PC-9 (cell line): ENCODE measurements around the gene VPS13A.

ENCODE experiments used
- EZH2 ChIP-seq: fragments of 200-600 bp; sonication (generic); IDR thresholded peaks from 2 replicates; pipeline ENCODE4 v1.8.0; 2017; ENCODE audit warnings: antibody characterized with exemption, low read depth
- TF ChIP-seq, protein P1 (sequence below): fragments of 200-600 bp; sonication (generic); conservative IDR thresholded peaks from 2 replicates; pipeline ENCODE4 v1.6.1; 2017; ENCODE audit warnings: mixed run types, antibody characterized with exemption, mild to moderate bottlenecking, moderate library complexity

GRCh38 chr9:77391834-77392233, 214.5 kb downstream of the VPS13A start:
- TF ChIP-seq, protein P1, sequence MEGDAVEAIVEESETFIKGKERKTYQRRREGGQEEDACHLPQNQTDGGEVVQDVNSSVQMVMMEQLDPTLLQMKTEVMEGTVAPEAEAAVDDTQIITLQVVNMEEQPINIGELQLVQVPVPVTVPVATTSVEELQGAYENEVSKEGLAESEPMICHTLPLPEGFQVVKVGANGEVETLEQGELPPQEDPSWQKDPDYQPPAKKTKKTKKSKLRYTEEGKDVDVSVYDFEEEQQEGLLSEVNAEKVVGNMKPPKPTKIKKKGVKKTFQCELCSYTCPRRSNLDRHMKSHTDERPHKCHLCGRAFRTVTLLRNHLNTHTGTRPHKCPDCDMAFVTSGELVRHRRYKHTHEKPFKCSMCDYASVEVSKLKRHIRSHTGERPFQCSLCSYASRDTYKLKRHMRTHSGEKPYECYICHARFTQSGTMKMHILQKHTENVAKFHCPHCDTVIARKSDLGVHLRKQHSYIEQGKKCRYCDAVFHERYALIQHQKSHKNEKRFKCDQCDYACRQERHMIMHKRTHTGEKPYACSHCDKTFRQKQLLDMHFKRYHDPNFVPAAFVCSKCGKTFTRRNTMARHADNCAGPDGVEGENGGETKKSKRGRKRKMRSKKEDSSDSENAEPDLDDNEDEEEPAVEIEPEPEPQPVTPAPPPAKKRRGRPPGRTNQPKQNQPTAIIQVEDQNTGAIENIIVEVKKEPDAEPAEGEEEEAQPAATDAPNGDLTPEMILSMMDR: no peak
- no peak for TF ChIP-seq EZH2
